ENCODE measurements around the gene HES3.
A peak's percentile ranks its signal among the peaks of the same experiment; 100 is the strongest.

HES3 gene, protein sequence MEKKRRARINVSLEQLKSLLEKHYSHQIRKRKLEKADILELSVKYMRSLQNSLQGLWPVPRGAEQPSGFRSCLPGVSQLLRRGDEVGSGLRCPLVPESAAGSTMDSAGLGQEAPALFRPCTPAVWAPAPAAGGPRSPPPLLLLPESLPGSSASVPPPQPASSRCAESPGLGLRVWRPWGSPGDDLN

DNA sequence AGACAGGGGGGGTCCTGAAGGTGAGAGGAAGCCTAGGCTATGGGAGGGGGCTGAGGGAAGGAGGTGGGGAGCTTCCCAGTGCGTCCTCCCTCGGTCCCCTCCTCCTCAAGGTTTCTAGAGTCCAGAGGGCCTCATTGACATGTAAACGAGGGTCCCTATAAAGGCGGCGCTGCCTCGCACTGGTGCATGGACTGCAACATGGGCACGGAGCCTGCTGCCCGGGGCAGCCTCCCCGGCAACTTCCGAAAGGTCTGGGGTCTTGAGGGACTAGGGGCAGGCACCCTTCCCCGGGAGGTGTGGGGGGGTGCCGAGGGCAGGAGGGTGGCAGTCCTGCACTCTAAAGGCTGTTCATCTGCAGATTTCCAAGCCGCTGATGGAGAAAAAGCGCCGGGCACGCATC lies at the start of gene HES3:
HES3 (plus strand) TSS at position 187 of the 400 bp plus-strand sequence; CDS start at position 374, 187 bp downstream.
- no peak for DNase-seq

DNA sequence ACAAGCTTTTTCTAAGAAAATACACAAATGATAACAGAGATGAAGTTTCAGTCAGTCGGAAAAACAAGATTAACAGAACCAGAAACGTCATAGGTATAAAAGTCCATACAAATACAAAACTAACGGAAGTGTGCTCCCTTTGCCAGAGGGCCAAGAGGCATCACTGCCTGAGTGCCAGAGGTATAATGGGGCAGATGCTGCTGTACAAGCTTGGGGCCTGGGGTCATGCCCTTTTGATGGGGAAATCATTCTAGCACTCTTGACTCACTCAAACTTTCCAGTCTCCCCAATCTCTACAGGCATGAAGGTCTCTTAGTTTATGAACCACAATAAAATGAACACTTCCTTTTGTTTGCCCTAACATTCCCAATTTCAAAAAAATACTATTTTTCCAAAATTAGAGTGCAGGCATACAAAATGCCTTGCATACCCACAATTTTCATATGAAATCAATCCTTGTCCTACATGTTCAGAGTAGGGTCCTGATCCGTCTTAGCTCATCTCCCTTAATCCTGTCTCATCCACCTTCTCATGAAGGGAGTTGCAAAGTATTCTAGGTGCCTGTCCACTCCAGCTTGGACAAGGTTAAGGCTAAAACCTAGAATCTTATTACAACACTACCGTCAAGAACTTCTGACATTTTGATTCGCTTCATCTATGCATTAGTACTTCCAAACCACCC lies 46.1 kb upstream of the HES3 start:
- DNase-seq: no peak

DNA sequence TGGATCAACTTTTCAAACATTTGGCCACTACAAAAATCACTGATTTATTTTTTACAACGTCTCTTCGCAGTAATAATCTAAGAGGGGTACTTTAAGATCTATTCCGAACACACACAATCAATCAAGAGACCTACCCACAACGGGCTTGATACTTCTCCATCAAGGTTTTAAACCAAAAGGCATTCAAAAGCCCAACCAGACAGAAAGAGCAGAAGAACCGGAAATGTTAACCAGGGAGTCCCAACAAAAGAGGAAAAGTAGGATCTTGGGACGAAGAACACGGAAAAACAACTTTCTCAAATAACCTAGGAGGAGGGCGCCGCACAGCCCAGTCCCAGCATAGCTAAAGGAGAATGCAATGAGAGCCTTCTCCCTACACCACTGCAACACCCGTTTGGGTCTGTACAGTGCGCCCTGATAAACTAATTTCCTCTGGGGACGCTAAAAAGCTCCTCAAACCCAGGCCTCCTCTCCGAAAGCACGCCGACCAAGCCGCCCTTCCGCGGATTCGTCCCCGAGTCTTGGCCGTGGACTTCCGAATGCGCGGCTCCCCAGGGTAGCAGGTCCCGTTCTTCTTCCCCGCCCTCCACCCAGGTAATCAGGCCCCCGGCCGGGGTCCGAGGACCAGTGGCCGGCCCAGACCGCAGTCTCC lies 45.2 kb upstream of the HES3 start:
- no peak for DNase-seq

DNA sequence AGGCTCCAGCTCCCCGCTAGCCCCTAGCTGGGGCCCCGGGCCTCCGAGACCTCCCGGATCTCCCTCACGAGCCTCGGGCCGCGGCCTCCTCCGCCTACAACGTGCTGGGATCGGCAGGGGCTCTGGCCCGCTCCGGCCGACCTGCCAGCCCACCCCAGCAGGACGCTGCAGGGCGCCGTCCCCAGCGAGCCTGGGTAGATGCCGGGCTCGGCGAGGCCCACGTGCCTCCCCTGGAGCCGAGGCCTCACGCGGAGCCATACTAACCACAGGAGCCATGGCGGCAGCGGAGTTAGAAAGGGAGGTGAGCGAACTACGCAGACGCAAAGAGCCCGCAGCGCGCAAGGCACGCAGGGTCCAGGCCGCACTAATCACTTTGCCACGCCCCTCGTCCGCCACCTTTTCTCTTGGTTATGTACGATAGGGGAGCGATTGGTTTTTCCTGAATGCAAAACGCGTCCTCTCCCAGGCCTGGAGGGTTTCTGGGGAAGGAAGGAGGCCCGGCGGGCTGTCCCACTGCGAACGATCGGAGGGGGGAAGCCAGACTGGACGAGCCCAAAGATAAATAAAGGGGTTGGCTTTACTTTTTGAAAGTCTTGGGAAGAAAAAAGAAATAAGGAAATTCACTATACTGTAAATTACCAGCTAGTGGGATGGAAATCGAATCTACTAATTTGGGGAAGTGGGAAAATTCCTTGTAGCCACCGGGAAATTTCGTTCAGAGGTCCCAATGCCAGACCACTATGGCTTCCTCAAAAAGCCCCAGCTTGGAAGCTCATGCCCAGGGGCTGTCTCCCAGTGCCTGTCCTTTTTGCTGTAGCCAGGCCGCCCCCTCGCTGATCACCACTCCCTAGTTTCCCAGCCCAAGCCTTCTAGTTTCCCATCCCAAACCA lies 44.4 kb upstream of the HES3 start, which contains the start of gene RPL22:
RPL22 (minus strand) TSS at position 298 of the 890 bp plus-strand sequence; CDS start at position 276, 22 bp downstream.
- peak; percentile 99 for DNase-seq

DNA sequence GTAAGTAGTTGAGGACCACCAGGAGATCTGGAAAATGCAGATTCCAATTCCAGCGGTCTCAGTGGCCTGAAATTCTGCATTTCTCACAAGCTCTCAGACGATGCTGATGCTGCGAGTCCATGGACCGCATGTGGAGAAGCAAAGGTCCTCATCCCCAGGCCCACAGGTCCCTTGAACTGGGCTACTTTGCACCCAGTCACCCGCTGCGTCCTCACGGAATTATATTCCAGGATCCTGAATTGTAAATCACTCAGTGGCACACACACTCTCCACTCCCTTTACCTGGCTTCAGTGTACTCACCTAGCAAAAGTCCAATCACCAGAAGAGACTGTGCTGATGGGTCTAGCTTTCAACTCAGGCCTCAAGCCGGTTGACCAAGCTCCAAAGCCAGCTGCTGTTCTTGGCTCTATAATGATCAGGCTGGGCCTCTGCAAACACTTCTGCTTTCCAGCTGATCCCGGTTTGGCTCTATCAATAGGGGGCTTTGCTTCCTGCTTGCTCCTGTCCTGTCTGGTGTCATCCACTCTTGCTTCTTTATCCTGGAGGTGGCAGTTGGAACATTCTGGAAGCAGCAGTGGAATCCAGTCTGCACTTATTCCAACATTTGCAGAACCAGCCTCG lies 43.7 kb upstream of the HES3 start:
- DNase-seq: no peak

DNA sequence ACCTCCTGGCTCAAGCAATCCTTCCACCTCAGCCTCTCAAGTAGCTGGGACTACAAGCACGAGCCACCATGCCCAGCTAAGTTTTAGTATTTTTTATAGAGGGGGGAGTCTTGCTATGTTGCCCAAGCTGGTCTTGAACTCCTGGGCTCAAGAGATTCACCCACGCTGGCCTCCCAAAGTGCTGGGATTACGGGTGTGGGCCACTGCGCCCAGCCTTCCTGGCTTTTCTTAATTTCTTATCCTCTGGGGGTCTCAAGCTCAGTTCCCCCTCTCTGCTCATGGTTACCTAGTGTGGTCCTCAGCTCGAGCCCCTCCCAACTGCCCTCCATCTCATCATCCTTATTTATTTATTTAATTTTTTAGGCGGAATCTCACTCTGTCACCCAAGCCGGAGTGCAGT lies 41.7 kb upstream of the HES3 start:
- DNase-seq: no peak

DNA sequence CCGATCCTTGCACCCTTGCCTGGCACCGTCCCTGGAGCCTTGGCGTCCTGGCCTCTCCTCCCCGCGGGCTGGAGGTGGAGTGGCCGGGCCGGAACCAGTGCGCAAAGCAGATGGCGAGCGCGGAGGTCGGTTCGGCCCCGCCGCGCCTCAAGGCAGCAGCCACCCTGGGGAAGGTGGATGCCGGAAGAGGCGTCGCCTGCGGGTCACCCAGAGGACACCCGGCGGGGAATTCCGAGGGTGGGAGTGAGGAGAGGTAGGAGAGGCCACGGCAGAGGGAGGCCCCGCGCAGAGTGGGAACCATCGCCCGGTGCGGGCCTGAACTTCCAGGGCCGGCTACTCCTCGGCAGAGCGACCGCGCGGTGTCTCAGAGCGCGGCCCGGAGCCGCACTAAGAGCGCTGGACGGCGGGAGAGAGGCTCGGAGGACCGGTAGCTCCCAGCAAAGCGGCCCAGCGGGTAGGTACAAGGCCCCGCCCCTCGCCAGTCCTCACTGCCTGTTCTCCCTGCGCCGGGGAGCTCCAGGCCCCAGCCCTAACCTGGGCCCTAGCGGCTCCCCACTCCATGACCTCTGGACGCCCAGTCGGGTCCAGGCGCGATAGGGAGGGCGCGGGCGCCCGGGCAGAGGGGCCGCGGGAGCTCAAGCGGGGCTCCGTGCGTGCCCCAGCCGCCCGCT lies 38.0 kb upstream of the HES3 start, which contains the start of gene RNF207:
RNF207 (plus strand) TSS at position 271 of the 671 bp plus-strand sequence. CDS start 417 bp downstream, outside the sequence.
- peak; percentile 81 for DNase-seq

DNA sequence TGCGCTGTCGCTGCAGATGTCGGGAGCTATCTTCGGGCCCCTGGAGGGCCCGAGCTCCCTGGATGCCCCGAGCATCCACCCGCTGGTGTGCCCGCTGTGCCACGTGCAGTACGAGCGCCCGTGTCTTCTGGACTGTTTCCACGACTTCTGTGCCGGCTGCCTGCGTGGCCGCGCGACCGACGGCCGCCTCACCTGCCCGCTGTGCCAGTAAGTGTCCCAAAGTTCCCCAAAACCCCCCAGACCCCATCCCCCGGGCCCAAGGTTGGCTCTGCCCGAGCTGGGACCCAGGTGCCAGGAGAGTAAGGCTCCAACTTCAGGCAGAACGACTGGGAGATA lies 37.5 kb upstream of the HES3 start:
- DNase-seq: no peak

DNA sequence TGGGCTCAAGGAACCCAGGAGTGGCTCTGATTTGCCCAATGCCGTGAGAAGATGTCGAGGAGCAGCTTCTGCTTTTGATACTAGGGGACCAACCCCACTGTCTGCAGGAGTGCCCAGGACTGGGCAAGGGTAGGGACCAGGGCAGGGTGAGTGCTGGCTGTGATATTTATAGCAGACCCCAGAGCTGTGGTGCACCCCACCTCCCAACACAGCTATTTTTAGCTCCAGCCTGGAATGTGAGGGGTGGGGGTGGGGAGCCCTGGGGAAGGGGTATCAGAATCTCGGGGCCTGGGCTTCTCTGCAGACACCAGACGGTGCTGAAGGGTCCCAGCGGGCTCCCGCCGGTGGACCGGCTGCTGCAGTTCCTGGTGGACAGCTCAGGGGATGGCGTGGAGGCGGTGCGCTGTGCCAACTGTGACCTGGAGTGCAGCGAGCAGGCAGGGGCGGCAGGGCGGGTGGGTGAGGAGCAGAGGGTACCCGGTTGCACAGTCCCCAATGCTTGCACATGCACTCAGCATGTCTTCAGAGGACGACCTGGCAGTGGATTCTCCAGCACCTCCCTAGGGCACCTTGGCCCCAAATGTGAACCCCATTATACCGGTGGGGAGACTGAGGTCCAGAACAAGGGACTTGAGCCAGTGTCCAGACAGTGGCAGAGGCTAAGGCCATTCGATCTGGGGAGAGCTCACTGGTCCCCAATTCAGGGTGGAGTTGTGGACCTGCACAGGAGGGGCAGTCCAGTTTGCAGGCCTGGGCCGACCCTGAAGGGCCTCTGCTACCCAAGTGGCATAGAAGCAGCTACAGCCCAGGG lies 36.7 kb upstream of the HES3 start:
- DNase-seq: no peak

DNA sequence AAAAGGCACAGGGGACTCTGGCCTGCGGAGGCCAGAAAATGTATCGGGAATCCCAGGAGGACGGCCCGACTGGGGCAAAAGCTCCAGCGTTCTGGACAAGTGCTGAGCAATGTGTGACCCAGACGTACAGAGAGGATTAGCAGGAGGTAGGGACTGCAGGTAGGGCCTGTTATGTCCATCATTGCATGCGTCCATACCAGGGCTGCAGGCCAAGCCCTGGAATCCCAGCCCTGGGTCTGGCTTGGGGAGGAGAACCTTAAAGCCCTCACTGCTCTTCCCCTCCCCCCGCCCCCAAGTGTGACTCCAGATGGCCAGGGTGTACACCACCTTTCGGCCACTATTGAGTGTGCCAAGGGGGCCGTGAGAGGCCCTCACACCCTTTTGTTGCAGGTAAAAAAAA lies 36.1 kb upstream of the HES3 start:
- DNase-seq: no peak

DNA sequence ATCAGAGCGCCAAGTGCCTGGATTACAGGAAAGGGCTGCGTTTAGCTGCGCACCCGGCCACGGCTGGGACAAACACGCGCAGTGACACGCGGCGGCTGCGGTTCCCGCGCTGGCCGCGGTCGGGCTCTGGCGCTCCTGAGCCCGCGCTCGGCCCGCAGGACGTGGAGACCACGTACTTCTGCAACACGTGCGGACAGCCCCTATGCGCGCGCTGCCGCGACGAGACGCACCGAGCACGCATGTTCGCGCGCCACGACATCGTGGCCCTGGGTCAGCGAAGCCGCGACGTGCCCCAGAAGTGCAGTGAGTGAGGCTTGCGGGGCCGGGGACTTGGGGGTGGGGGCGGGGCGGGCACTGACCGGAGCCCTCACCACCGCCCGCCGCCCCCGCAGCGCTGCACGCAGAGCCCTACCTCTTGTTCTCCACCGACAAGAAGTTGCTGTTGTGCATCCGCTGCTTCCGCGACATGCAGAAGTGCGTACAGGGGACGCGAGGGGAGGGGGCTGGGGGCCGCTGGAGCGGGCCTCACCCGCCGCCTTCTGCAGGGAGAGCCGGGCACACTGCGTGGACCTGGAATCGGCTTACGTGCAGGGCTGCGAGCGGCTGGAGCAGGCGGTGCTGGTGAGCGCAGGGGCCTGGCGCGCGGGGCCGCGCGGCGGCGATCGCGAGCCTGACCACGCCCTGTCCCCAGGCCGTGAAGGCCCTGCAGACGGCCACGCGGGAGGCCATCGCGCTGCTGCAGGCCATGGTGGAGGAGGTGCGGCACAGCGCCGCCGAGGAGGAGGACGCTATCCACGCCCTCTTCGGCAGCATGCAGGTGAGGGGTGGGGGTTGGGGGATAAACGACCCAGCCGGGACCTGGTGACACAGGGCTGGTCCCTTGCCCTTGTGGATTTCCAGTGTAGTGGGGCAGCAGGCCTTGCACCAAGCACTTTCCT lies 35.0 kb upstream of the HES3 start:
- peak; percentile 52 for DNase-seq

DNA sequence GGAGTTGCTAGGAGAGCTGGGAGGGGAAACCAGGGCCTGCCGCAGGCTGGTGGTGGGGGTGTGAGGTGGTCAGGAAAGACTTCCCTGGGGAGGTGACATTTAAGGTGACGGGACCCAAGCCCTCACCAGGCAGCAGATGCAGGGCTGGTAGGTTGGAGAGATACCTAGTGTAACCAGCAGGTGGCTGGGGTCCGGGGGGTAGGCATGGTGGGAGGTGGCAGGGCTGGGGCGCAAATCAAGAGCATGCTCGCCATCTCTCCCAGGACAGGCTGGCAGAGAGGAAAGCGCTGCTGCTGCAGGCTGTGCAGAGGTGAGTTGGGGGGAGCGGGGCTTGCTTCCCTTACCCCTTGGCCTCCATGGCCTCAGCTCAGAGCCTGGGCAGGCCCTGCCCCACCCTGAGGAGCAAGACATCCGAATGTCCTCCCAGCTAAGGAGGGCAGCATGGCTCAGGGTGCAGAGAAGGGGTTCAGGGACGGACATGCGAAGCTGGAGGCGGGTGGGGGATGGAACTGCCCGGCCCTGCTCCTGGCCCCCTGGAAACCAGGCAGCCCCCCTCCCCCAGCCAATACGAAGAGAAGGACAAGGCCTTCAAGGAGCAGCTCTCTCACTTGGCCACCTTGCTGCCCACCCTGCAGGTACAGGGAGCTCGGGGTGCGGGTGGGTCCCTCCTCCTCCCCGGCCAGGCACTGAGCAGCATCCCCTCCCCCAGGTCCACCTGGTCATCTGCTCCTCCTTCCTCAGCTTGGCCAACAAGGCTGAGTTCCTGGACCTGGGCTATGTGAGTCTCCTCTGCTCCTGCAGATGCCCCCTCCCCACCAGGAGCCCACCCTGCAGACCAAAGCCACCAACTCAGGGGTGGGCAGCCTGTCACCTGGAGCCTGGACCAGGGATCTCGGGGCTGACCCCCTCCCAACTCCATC lies 34.1 kb upstream of the HES3 start:
- DNase-seq: no peak

DNA sequence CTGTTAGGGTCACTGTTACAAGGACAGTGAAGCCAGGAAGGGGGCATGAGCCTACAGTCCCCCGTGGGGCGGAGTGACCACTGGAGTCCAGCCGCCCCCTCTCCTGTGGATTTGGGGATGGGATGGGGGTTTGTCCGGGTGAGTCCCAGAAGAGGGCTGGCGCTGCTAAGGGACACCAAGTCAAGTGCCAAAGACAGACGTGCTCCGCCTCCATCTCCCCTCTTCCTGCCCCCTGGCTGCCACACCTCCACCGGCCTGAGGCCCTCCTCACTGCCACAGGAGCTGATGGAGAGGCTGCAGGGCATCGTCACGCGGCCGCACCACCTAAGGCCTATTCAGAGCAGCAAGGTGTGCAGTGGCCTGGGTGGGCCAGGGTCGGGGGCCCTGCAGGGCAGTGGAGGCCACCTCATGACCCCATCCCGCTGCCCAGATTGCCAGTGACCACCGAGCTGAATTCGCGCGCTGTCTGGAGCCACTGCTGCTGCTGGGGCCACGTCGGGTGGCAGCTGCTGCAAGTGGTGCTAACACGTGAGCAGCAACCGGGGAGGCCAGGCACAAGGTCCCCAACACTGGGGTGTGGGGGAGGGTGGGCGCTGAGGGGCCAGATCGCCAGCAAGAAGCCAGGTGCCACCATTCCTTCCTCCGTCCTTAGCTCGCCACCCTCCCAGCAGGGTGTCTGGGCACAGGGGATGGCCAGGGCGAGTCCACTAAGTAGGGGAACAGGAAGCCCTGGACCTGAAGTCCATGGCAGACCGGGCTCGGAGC lies 33.2 kb upstream of the HES3 start:
- DNase-seq: no peak

DNA sequence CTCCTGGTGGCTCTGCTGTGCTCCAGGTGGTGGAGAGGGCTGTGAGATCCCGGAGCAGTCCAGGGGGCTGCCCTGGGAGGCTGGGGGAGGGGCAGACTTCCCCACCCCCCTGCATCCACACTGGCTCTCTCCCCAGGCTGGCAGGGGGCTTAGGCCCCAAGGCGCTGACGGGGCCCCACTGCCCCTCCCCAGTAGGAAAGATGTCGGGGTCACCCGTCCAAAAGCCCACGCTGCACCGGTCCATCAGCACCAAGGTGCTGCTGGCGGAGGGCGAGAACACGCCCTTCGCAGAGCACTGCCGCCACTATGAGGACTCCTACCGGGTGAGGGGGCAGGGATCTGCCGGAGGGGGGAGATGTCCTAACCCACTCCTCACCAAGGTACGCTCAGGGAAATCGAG lies 32.2 kb upstream of the HES3 start:
- DNase-seq: no peak

DNA sequence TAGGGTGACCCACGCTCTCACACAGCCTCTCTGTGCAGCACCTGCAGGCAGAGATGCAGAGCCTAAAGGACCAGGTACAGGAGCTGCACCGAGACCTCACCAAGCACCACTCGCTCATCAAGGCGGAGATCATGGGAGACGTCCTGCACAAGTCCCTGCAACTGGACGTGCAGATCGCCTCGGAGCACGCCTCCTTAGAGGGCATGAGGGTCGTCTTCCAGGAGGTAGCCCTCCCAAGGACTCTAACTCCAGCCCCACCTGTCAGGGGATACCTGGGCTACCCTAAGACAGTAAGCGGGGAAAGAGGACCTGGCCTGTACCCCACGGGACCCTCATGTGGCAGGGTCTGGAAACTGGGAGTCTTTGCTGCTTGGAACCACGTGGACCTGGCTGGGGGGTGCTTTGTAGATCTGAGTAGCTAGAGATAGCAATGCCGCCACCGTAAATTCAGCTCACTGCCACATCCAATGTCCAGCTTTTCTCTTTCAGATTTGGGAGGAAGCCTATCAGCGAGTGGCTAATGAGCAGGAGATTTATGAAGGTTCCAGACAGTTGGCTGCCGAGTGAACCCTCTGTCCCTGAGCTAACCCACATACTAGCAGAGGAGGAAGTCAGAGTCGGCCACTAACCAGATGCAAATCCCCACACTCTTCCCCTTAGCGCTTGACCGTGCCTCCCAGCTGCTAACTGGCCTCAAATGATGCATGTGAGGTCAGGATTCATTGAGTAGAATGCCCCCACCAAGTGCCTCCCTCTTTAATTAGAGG lies 31.6 kb upstream of the HES3 start:
- DNase-seq: no peak

DNA sequence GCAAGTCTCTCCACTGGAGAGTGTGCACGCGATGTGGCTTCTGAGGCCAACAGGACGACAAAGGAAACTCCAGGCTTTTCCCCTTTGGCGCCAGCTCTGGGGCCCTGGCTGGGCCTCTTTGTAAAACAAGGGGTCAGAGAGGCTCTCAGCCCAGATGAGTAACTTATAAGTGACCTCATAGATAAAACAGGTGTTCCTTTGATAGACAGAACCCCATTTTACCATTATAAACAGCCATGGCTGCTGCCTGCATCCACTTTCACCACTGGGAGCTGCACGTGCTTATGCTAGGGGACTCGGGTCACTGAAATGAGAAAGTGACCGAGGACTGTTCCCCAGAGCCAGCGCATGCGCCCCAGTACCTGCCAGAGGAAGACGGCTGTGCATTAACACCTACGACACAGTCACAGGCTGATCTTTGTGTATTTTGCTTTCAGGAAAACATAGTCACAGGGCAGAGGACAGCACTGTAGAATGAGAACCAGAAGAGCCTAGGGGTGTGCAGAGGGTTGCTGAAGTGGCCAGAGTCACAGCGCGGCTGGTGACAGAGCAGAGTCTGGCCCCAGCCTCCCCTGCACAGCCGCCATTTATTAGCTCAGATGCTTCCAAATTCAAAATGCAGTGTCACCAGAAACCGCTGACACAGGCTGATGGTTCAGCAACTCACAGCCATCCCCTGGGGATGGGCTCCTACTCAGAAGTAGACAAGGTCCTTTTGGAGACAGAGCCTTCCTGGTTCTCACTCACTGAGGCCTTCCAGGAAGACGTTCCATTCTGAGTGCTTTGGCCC lies 25.4 kb upstream of the HES3 start:
- no peak for DNase-seq
